Hepatic stellate cell (primary cell): Measurements from ENCODE around the gene DNASE2B.

ENCODE experiments used
- DNase-seq: peaks from one replicate; pipeline ENCODE4 v3.0.0; 2011; ENCODE audit warnings: low spot score

The DNASE2B gene

GRCh38 chr1:84374991-84375696 is 23.1 kb upstream of the DNASE2B start:
- no peak for DNase-seq

- no peak for DNase-seq
Measured at GRCh38 chr1:84376000-84376910, 22.0 kb upstream of the DNASE2B start.

DNA sequence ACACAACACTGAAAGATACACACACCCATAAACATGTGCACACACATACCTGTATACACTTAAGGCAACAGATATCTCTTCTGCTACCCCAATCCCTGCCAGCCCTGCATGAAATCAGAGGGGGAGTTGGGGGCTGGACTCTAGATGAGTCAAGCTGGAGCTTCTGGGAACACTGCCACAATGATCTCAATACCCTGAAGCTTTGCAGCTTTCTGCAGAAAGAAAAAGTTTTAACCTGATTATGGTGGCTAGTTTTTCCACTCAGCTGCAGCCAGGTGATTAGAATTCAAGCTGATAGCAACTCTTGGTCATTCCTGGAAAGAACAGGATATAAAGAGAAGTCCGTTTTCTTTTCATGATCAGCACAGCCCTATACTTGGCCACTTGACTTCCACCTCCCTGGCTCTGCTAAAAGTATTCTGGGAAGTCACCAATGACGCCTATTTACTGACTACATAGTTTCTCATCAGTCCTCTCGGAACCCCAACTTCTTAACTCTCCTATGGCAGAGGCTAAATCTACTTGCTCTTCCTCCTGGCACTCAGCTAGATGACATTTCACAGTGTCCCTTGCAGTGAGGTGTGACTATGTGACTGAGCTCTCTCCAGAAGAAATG is 20.7 kb upstream of the DNASE2B start:
- DNase-seq: peak; percentile 9

DNA sequence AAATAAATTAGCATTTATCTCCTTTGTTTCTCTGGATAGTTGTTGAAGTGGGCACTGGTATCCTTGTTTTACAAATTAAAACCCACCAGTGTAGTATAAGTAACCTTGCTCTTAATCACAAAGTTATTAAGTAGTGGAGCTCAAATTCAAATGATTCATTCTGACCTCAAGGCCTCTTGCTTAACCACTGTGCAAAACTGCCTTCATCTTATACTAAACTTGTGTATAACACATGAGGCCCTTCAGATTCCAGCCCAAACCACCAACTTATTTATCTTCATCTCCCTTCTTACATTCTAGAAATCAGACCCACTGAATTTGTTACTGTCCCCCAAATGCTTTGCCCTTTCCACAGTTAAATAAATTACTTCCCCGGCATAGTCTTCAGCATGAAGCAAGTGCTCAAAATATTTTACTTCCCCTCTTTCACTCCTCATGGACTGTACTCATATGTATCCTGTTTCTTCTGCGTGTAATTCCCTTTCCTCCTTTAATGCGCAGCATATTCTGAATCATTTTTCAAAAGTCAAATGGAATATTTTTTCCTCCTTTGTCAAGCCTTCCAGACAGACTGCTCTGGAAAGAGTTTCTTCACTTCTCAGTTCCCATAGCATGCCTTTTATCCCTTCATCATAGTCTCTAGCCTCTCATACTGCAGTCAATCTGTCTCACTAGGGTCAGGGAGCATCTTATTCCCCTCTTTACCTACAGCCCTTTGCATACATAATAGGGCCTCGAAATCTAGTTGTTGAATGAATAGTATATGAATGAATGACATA is 19.0 kb upstream of the DNASE2B start:
- no peak for DNase-seq

DNA sequence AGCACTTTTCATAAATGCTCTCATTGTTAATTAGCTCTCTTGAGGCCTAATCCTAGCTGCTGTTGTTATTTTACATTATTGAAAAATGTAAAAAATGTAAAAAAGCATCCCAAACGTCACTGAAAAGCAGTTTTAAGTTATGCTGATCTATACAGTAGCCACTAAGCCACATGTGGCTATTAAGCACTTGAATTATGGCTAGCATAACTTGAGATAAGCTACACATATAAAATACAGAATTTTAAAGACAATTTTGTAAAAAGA is 18.4 kb upstream of the DNASE2B start:
- DNase-seq: no peak

DNA sequence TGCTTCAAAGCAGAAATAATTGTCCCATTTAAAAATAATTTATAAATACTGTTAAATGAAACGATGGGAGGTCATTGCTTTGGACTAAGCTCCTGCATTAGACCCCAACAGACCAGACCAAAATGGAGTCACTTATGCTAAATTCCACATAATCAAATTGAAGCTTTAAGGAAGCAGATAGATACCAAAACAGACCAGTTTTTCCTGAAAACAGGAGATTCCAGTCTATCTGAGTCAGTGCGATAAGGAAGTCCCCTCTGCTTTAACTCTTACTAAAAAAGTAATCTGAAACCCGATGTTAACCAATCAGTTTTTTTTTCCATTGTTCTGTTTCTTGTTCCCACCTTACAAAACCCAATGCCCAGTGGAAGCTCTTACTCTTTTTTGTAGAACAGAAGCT is 16.2 kb upstream of the DNASE2B start:
- no peak for DNase-seq

- no peak for DNase-seq
Measured at GRCh38 chr1:84385347-84385746, 12.9 kb upstream of the DNASE2B start.

DNA sequence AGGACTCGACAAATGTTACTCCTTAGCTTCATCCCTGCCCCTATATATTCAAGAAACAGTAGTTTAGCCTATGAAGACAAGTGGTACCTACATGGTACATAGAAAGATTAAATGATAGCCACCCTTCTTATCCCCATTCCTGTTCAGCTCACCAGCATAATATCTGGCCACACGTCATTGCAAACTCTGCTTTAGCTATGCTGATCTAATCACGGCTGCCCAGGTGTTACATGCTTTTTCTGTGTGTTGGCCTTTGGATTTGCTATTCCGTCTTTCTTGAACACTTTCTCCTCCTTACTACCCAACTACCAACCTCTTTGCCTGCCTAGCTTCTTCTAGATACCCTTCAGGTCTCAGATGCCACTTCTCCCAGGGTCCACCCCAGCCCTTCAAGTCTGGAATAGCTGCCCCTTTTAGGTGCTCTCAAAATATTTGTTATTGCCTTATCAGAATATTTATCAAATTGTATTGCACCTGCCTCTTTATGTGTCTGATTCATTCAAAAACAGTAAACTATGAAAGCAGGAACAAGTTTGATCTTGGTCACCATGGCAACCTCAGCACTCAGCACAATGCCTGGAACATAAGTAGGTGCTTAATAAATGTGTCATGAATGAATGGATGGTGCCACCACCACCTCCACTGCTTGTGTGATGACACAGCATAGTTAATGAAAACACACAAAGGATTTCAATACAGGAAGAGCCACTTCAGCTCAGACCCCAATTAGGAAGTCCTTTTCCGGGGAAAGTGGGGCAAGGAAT is 11.4 kb upstream of the DNASE2B start:
- DNase-seq: no peak

GRCh38 chr1:84387480-84388163 is 10.7 kb upstream of the DNASE2B start:
- no peak for DNase-seq

GRCh38 chr1:84390226-84390625 is 8.1 kb upstream of the DNASE2B start:
- no peak for DNase-seq

- DNase-seq: no peak
Measured at GRCh38 chr1:84401156-84401555, 2.9 kb downstream of the DNASE2B start.

GRCh38 chr1:84402060-84402459 is 3.8 kb downstream of the DNASE2B start:
- no peak for DNase-seq

- no peak for DNase-seq
Measured at GRCh38 chr1:84402501-84402900, 4.2 kb downstream of the DNASE2B start.

- no peak for DNase-seq
Measured at GRCh38 chr1:84403347-84403746, 5.1 kb downstream of the DNASE2B start.

DNA sequence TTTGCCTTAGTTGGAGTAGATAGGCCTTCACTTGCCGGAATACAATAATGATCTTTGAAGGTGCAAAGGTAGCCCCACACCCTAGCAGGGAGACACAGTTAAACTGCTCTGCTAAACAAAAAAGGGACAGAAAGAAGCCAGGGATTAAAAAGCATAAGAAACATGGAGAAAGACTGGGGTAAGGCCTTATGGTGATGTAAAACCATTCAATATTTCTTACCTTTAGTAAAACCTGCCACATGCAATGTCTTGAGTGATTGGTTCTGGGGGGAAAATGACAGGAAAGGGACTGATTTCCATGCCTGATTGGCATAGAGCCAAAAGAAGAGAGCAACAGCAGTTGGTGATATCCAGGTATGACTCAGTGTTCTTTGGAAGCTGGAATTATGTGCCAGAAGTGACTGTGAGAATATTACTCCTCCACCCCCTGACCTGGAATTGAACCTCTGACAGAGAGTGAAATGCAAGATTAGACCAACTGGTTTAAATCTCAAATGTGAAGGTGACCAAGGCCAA is 8.1 kb downstream of the DNASE2B start:
- no peak for DNase-seq

- DNase-seq: no peak
Measured at GRCh38 chr1:84407524-84407923, 9.2 kb downstream of the DNASE2B start.

DNA sequence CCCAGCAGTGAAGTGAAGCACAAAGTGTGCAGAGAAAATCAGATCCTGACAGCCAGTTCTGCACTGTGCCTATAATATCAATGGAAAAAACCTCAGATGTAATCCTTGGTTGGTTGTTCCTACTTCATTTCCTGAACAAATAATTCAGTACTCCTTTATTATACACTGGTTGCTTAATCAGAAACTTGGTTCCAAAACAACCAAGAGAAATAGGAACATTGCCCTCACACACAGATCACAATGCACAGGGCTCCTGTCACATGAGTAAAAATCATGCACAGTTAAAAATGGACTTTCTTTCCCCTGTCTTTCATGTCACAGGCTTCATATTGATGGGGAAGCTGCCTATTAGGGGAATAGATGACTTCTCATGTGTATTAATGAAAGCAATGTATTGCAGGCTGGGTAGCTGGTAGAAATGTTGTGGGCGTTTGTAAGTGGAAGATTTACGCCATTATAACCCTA is 9.7 kb downstream of the DNASE2B start:
- DNase-seq: no peak

DNA sequence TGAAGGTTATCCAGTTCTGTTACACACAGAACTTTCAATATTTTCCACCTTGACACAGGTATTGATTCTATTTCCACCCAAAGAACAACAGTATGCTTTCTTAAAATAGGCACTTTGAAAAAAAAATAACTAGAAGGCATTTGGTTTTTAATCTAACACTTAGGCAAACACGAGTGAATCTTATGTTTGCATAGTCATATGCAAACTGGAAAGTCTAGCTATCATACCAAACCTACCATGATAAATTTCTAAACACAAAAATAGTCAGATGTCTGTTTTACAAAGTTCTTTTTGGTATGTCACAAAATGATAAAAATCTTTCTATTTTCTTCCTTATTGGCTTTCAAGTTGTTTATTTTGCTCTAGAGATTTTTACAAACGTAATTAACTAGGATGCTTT is 11.6 kb downstream of the DNASE2B start:
- no peak for DNase-seq

GRCh38 chr1:84410328-84411095 is 12.2 kb downstream of the DNASE2B start:
- DNase-seq: no peak
